ENCODE data around the gene MYO18A.

The MYO18A gene

GRCh38 chr17:29080323-29080722, 99.9 kb downstream of the MYO18A start:
- Histone ChIP-seq H3K36me3 (ENCODE audit: control insufficient read depth in 1 of 2, insufficient read depth in 2 of 2, low read length in 2 of 2) (peaks cover 24 to 56% of the 10 kb centered on the region in 2 donors), H3K27me3 (ENCODE audit: low read depth, low read length) (no peaks in the 10 kb centered on the region), H3K27ac (ENCODE audit: low read length) (no peak overlapping the region), H3K4me1 (ENCODE audit: control insufficient read depth in 1 of 2, insufficient read depth in 2 of 2, low read length in 2 of 2) (peaks cover 0 to 6% of the 10 kb centered on the region in 2 donors), H3K4me3 (ENCODE audit: low read depth in 1 of 2, low read length in 2 of 2) (no peak overlapping the region), H3K9me3 (ENCODE audit: control insufficient read depth in 1 of 2, low read length in 2 of 2) (no peaks in the 10 kb centered on the region)

DNA sequence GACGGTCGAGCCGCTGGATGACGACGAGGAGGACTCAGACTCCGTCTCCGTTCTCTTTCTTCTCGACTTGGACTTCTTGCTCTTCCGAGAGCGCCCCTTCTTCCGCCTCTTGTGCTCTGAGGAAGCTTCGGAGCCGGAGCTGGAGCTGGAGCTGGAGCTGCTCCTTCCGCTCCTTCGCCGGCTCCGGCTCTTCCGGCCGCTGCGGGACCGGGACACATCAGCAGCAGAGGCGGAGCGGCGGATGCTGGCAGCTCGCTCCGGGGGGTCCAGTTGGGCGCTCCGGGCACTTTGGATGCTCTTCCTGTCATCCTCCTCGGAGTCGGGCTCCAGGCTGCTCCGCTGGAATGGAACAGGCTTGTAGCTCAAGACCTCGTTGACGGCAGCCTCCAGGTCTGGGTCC, 100.3 kb downstream of the MYO18A start:
- Histone ChIP-seq H3K27me3 (ENCODE audit: low read depth, low read length) (no peaks in the 10 kb centered on the region), H3K4me3 (ENCODE audit: low read depth in 1 of 2, low read length in 2 of 2) (no peak overlapping the region), H3K36me3 (ENCODE audit: control insufficient read depth in 1 of 2, insufficient read depth in 2 of 2, low read length in 2 of 2) (peaks cover 24 to 52% of the 10 kb centered on the region in 2 donors), H3K27ac (ENCODE audit: low read length) (no peak overlapping the region), H3K9me3 (ENCODE audit: control insufficient read depth in 1 of 2, low read length in 2 of 2) (no peaks in the 10 kb centered on the region), H3K4me1 (ENCODE audit: control insufficient read depth in 1 of 2, insufficient read depth in 2 of 2, low read length in 2 of 2) (peaks cover 0 to 6% of the 10 kb centered on the region in 2 donors)

- H3K9me3 ChIP-seq (ENCODE audit: control insufficient read depth in 1 of 2, low read length in 2 of 2), result no peaks in the 10 kb centered on the region
- no peak overlapping the region for H3K27ac ChIP-seq (ENCODE audit: low read length)
- H3K4me1 ChIP-seq (ENCODE audit: control insufficient read depth in 1 of 2, insufficient read depth in 2 of 2, low read length in 2 of 2), result peaks cover 0 to 6% of the 10 kb centered on the region in 2 donors
- no peak overlapping the region for H3K4me3 ChIP-seq (ENCODE audit: low read depth in 1 of 2, low read length in 2 of 2)
- no peaks in the 10 kb centered on the region for H3K27me3 ChIP-seq (ENCODE audit: low read depth, low read length)
- H3K36me3 ChIP-seq (ENCODE audit: control insufficient read depth in 1 of 2, insufficient read depth in 2 of 2, low read length in 2 of 2), result peaks cover 21 to 50% of the 10 kb centered on the region in 2 donors
These were observed 100.8 kb downstream of the MYO18A start for GRCh38 chr17:29079433-29079832.

DNA sequence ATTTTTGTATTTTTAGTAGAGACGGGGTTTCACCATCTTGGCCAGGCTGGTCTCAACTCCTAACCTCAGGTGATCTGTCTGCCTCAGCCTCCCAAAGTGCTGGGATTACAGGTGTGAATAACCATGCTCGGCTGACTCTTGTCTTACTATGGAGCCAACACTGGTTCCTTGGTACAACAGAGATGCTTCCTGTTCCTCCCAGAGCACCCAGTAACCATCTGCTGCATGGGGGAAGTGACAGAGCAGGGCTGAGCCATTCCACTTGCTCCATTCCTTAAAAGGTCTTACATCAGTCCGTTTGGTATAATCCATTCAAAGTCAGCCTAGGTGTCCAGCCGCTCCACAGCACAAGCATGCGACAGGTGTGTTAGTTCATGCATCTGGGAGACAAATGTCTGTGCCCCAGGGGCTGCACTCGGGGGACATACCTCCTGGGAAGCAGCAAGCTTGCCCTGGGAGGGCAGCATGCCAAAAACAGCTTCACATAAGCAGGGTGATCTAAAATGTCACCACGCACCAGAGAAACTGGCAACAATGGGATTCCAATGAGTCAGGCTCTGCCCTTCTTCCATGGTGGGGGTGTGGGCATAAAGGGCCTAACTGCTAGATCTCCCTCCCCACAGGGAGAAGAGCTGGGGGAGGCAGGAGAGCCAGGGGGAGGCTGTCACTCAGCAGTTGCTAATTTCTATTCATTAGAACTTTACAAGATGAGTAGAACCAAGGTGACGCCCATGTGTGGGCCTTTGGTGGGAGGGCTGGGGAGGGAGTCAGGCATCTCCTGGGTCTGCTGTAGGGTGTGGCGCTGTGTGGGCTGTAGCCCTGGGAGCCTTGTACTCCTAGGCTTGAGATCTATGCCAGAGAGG, 101.8 kb downstream of the MYO18A start:
- H3K27ac ChIP-seq (ENCODE audit: low read length), result no peak overlapping the region
- H3K27me3 ChIP-seq (ENCODE audit: low read depth, low read length), result no peaks in the 10 kb centered on the region
- H3K4me1 ChIP-seq (ENCODE audit: control insufficient read depth in 1 of 2, insufficient read depth in 2 of 2, low read length in 2 of 2), result no peaks in the 10 kb centered on the region
- no peaks in the 10 kb centered on the region for H3K9me3 ChIP-seq (ENCODE audit: control insufficient read depth in 1 of 2, low read length in 2 of 2)
- peaks cover 18 to 50% of the 10 kb centered on the region in 2 donors for H3K36me3 ChIP-seq (ENCODE audit: control insufficient read depth in 1 of 2, insufficient read depth in 2 of 2, low read length in 2 of 2)
- H3K4me3 ChIP-seq (ENCODE audit: low read depth in 1 of 2, low read length in 2 of 2), result no peak overlapping the region

- Histone ChIP-seq H3K27ac (ENCODE audit: low read length) (no peak overlapping the region), H3K27me3 (ENCODE audit: low read depth, low read length) (no peaks in the 10 kb centered on the region), H3K4me3 (ENCODE audit: low read depth in 1 of 2, low read length in 2 of 2) (no peak overlapping the region), H3K4me1 (ENCODE audit: control insufficient read depth in 1 of 2, insufficient read depth in 2 of 2, low read length in 2 of 2) (no peaks in the 10 kb centered on the region), H3K36me3 (ENCODE audit: control insufficient read depth in 1 of 2, insufficient read depth in 2 of 2, low read length in 2 of 2) (peaks cover 15 to 45% of the 10 kb centered on the region in 2 donors), H3K9me3 (ENCODE audit: control insufficient read depth in 1 of 2, low read length in 2 of 2) (no peaks in the 10 kb centered on the region)
These were observed 102.9 kb downstream of the MYO18A start for GRCh38 chr17:29077320-29077719.

DNA sequence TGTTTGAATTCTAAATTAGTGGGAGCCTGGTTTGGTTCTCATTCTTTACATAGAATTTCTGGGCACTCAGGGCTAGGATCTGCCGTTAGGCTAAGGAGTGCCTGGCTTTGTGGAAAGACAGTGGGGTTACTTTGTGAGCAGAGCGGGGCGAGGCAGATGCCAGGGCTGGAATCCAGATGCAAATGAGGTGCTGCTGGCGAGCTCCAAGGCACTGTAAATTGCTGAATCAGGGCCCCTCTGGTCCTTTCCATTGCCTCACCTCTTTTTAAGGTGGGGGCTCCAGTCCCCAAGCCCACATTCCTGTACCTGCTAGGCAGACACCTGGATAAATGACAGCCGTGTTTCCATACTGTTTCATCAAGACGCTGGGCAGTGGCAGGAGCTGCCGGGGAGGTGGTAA, 103.5 kb downstream of the MYO18A start:
- Histone ChIP-seq H3K36me3 (ENCODE audit: control insufficient read depth in 1 of 2, insufficient read depth in 2 of 2, low read length in 2 of 2) (peaks cover 13 to 39% of the 10 kb centered on the region in 2 donors), H3K9me3 (ENCODE audit: control insufficient read depth in 1 of 2, low read length in 2 of 2) (no peaks in the 10 kb centered on the region), H3K4me3 (ENCODE audit: low read depth in 1 of 2, low read length in 2 of 2) (no peak overlapping the region), H3K27ac (ENCODE audit: low read length) (no peak overlapping the region), H3K4me1 (ENCODE audit: control insufficient read depth in 1 of 2, insufficient read depth in 2 of 2, low read length in 2 of 2) (no peaks in the 10 kb centered on the region), H3K27me3 (ENCODE audit: low read depth, low read length) (no peaks in the 10 kb centered on the region)

DNA sequence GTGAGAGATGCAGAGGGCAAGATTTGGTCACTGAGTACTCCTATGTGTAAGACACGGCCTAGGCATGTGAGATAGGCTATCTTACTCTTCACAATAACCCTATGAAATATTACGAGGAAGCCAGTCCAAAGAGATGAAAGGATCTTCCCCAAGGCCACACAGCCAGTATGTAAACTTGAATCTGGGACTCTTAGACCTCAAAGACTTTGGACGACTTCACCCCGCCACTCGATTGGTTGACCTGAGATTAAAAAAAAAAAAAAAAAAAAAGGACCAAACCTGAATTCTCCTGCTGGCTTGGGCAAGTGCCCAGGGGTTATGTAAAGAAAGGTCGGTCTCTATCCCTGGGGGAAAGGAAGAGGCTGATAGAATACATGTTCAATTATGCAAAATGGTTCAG, 104.1 kb downstream of the MYO18A start:
- Histone ChIP-seq H3K4me1 (ENCODE audit: control insufficient read depth in 1 of 2, insufficient read depth in 2 of 2, low read length in 2 of 2) (no peaks in the 10 kb centered on the region), H3K4me3 (ENCODE audit: low read depth in 1 of 2, low read length in 2 of 2) (no peak overlapping the region), H3K27me3 (ENCODE audit: low read depth, low read length) (no peaks in the 10 kb centered on the region), H3K9me3 (ENCODE audit: control insufficient read depth in 1 of 2, low read length in 2 of 2) (no peaks in the 10 kb centered on the region), H3K36me3 (ENCODE audit: control insufficient read depth in 1 of 2, insufficient read depth in 2 of 2, low read length in 2 of 2) (peaks cover 7 to 32% of the 10 kb centered on the region in 2 donors), H3K27ac (ENCODE audit: low read length) (no peak overlapping the region)

- Histone ChIP-seq H3K4me3 (ENCODE audit: low read depth in 1 of 2, low read length in 2 of 2) (no peak overlapping the region), H3K27ac (ENCODE audit: low read length) (no peak overlapping the region), H3K4me1 (ENCODE audit: control insufficient read depth in 1 of 2, insufficient read depth in 2 of 2, low read length in 2 of 2) (peaks cover 0 to 7% of the 10 kb centered on the region in 2 donors), H3K27me3 (ENCODE audit: low read depth, low read length) (no peaks in the 10 kb centered on the region), H3K36me3 (ENCODE audit: control insufficient read depth in 1 of 2, insufficient read depth in 2 of 2, low read length in 2 of 2) (peaks cover 7 to 16% of the 10 kb centered on the region in 2 donors), H3K9me3 (ENCODE audit: control insufficient read depth in 1 of 2, low read length in 2 of 2) (no peaks in the 10 kb centered on the region)
These were observed 105.7 kb downstream of the MYO18A start for GRCh38 chr17:29074488-29074887.

DNA sequence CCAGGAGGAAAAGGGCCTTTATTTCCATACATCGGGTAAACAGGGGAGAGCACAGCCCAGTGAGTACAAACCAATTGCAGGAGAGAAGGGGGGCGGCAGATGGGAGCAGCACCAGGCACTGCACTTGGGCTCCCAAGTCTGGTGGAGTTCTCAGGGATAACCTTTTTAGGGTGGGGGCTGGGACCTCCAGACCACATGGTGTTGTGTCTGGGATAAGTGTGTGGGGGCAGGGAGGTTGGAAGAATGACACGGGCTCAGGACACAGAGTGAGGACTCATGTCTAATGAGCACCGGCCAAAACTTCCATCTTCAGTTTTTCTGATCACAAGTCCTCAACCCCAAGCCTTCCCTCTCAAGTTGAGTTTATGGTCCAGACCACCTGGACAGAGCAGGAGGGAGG, 106.7 kb downstream of the MYO18A start:
- Histone ChIP-seq H3K4me3 (ENCODE audit: low read depth in 1 of 2, low read length in 2 of 2) (no peak overlapping the region), H3K4me1 (ENCODE audit: control insufficient read depth in 1 of 2, insufficient read depth in 2 of 2, low read length in 2 of 2) (peaks cover 0 to 7% of the 10 kb centered on the region in 2 donors), H3K9me3 (ENCODE audit: control insufficient read depth in 1 of 2, low read length in 2 of 2) (no peaks in the 10 kb centered on the region), H3K27ac (ENCODE audit: low read length) (no peak overlapping the region), H3K27me3 (ENCODE audit: low read depth, low read length) (no peaks in the 10 kb centered on the region), H3K36me3 (ENCODE audit: control insufficient read depth in 1 of 2, insufficient read depth in 2 of 2, low read length in 2 of 2) (peaks cover 4 to 7% of the 10 kb centered on the region in 2 donors)

DNA sequence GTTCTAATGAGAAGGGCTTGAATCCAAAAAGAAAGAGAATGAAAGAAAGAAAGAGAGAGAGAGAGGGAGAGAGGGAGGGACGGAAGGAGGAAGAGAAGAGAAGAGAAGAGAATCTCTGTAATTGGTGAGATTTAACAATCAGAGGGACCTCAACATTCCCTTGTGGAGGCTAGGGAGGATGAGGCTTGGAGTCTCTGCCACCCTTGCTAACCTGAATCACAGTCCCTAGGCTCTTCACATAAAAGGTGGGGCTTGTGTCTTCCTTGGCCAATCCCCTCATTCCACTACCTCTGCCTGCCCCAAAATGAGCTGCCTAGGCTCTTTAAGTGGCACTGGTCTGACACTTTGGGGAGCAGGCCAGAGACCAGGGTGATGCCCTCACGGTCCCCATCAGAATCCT, 107.2 kb downstream of the MYO18A start:
- H3K27me3 ChIP-seq (ENCODE audit: low read depth, low read length), result no peaks in the 10 kb centered on the region
- H3K36me3 ChIP-seq (ENCODE audit: control insufficient read depth in 1 of 2, insufficient read depth in 2 of 2, low read length in 2 of 2), result peaks cover 0 to 5% of the 10 kb centered on the region in 2 donors
- no peak overlapping the region for H3K4me3 ChIP-seq (ENCODE audit: low read depth in 1 of 2, low read length in 2 of 2)
- no peaks in the 10 kb centered on the region for H3K9me3 ChIP-seq (ENCODE audit: control insufficient read depth in 1 of 2, low read length in 2 of 2)
- no peak overlapping the region for H3K27ac ChIP-seq (ENCODE audit: low read length)
- H3K4me1 ChIP-seq (ENCODE audit: control insufficient read depth in 1 of 2, insufficient read depth in 2 of 2, low read length in 2 of 2), result peaks cover 0 to 7% of the 10 kb centered on the region in 2 donors

GRCh38 chr17:29071303-29071702, 108.9 kb downstream of the MYO18A start:
- Histone ChIP-seq H3K27ac (ENCODE audit: low read length) (no peak overlapping the region), H3K4me3 (ENCODE audit: low read depth in 1 of 2, low read length in 2 of 2) (no peak overlapping the region), H3K9me3 (ENCODE audit: control insufficient read depth in 1 of 2, low read length in 2 of 2) (no peaks in the 10 kb centered on the region), H3K4me1 (ENCODE audit: control insufficient read depth in 1 of 2, insufficient read depth in 2 of 2, low read length in 2 of 2) (peaks cover 0 to 7% of the 10 kb centered on the region in 2 donors), H3K27me3 (ENCODE audit: low read depth, low read length) (no peaks in the 10 kb centered on the region), H3K36me3 (ENCODE audit: control insufficient read depth in 1 of 2, insufficient read depth in 2 of 2, low read length in 2 of 2) (no peaks in the 10 kb centered on the region)

GRCh38 chr17:29070781-29071180, 109.4 kb downstream of the MYO18A start:
- Histone ChIP-seq H3K36me3 (ENCODE audit: control insufficient read depth in 1 of 2, insufficient read depth in 2 of 2, low read length in 2 of 2) (no peaks in the 10 kb centered on the region), H3K9me3 (ENCODE audit: control insufficient read depth in 1 of 2, low read length in 2 of 2) (no peaks in the 10 kb centered on the region)

More at GRCh38 chr17:29070781-29071180, 109.4 kb downstream of the MYO18A start:
- Histone ChIP-seq H3K4me1 (ENCODE audit: control insufficient read depth in 1 of 2, insufficient read depth in 2 of 2, low read length in 2 of 2) (peaks cover 0 to 7% of the 10 kb centered on the region in 2 donors), H3K4me3 (ENCODE audit: low read depth in 1 of 2, low read length in 2 of 2) (no peak overlapping the region), H3K27me3 (ENCODE audit: low read depth, low read length) (no peaks in the 10 kb centered on the region), H3K27ac (ENCODE audit: low read length) (no peak overlapping the region)
